ENCODE measurements around the gene CASTOR1. TPM values are rescaled to one million over a fixed set of nuclear protein-coding genes. Genes with fewer than 3 reads are reported as not detected.

The CASTOR1 gene
- total RNA-seq, 1 experiment from 2014 or later: 10.6 TPM

DNA sequence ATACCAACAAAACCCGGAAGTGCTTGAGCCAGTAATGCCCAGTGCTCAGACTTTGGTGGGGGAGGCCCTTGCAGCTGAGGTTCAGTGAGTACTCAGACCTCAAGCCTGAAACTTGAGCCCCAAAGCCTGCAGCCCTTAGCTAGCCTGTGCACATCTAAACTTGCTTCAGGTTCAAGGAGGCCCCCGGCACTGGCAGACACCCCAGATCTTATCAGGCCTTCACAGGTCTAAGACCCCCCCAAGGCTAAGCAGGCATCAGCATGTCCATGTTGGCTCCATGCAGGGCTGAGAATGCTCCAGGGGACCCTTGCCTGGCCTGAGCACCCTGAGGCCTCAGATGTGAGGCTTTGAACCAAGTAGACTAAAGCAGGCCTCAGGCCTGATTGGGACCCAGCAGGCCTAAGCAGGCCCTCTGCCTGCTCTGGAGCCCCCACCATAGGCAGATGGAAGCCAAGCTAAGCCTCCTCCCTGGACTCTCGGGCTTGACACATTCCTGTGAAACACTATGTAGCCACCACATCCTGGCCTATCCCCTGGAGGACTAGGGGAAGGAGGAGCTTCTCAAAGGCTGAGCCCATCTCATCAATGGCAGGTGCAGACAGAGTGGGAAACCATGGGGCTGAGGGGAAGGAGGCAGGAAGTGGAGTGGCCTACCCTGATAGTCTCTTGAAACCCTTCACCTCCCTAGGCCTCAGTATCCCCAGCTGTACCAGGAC is 1.2 kb upstream of the CASTOR1 start:
- Histone ChIP-seq H3K9me2 (ENCODE audit: insufficient read depth) (no peaks in the 10 kb centered on the region), H4K20me1 (ENCODE audit: insufficient read depth) (no peaks in the 10 kb centered on the region), H3K9me3 (ENCODE audit: insufficient read depth, low read depth) (no peaks in the 10 kb centered on the region), H3K36me3 (ENCODE audit: low read depth) (no peaks in the 10 kb centered on the region), H3K4me2 (peak overlapping the region; percentile 94), H3K27me3 (ENCODE audit: insufficient read depth, low read depth) (no peaks in the 10 kb centered on the region), H3K4me1 (replicated peaks; ENCODE audit: insufficient read depth) (peaks cover 32% of the 10 kb centered on the region), H3F3A (ENCODE audit: insufficient read depth, low read depth) (peaks cover 40% of the 10 kb centered on the region), H2AFZ (no peak overlapping the region), H3K4me3 (no peak overlapping the region; the same call in 1 of the 2 replicates), H3K27ac (peak overlapping the region; percentile 44), H3K79me2 (ENCODE audit: low read depth) (no peaks in the 10 kb centered on the region)
- peak in 1 of 2 experiments; percentile 71 for DNase-seq
- BruUV-seq (replicated peaks): no TSS peak
- POLR2A ChIA-PET (ENCODE audit: unreplicated experiment): interaction anchor here (0.5 to 1.0 kb wide), 5 partner anchors 23 to 401 kb away, joined by 3 to 7 read pairs (median 6); no protein-coding TSS in a partner anchor
- TF ChIP-seq, protein P1, sequence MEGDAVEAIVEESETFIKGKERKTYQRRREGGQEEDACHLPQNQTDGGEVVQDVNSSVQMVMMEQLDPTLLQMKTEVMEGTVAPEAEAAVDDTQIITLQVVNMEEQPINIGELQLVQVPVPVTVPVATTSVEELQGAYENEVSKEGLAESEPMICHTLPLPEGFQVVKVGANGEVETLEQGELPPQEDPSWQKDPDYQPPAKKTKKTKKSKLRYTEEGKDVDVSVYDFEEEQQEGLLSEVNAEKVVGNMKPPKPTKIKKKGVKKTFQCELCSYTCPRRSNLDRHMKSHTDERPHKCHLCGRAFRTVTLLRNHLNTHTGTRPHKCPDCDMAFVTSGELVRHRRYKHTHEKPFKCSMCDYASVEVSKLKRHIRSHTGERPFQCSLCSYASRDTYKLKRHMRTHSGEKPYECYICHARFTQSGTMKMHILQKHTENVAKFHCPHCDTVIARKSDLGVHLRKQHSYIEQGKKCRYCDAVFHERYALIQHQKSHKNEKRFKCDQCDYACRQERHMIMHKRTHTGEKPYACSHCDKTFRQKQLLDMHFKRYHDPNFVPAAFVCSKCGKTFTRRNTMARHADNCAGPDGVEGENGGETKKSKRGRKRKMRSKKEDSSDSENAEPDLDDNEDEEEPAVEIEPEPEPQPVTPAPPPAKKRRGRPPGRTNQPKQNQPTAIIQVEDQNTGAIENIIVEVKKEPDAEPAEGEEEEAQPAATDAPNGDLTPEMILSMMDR (conservative IDR thresholded peaks at IDR 0.05): no peak
- TF ChIP-seq EZH2 (IDR thresholded peaks at IDR 0.05; ENCODE audit: low read depth): no peak
- CTCF ChIA-PET: interaction anchor here (1.3 to 1.8 kb wide), 2 partner anchors 8 to 136 kb away, joined by 4 to 8 read pairs; no protein-coding TSS in a partner anchor
- intact Hi-C loops (cut with micrococcal nuclease; ENCODE audit: unreplicated experiment): loop anchor here (1.0 to 2.0 kb wide), 2 partner anchors 12 to 22 kb away; no protein-coding TSS in a partner anchor

DNA sequence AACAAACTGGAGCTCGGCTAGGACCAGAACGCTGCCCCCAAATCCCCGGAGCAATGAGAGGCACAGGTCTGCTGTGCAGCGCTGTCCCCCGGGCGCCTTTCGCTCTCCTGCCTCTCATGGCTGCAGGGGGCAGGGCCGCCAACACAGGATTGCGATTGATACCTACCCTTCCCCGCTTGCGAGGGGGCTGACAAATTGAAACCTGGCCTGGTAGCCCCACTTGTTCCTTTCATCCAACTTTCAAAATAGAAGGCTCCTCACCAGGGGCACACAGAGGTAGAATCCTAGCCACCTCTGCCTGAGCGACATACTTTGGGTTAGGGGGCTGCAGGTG is 642 bp upstream of the CASTOR1 start:
- H3F3A ChIP-seq (ENCODE audit: insufficient read depth, low read depth): peaks cover 40% of the 10 kb centered on the region
- H3K9me2 ChIP-seq (ENCODE audit: insufficient read depth): no peaks in the 10 kb centered on the region
- no peak for DNase-seq
- no peaks in the 10 kb centered on the region for H3K79me2 ChIP-seq (ENCODE audit: low read depth)
- no TSS peak for BruUV-seq (replicated peaks)
- H3K27ac ChIP-seq: peak overlapping the region; percentile 44
- TF ChIP-seq, protein P1 (conservative IDR thresholded peaks at IDR 0.05): no peak
- no peak for TF ChIP-seq EZH2 (IDR thresholded peaks at IDR 0.05; ENCODE audit: low read depth)
- peak overlapping the region; percentile 94 for H3K4me2 ChIP-seq
- no peaks in the 10 kb centered on the region for H3K27me3 ChIP-seq (ENCODE audit: insufficient read depth, low read depth)
- intact Hi-C loops (cut with micrococcal nuclease; ENCODE audit: unreplicated experiment): loop anchor here (2.0 kb wide), 3 partner anchors 23 to 195 kb away; partner anchors contain the start of genes CCDC157 and SF3A1
- peak overlapping the region; percentile 87; the same call in 1 of the 2 replicates for H3K4me3 ChIP-seq
- CTCF ChIA-PET: interaction anchor here (1.3 to 1.8 kb wide), 2 partner anchors 8 to 137 kb away, joined by 4 to 8 read pairs; no protein-coding TSS in a partner anchor
- H3K36me3 ChIP-seq (ENCODE audit: low read depth): no peaks in the 10 kb centered on the region
- H3K4me1 ChIP-seq (replicated peaks; ENCODE audit: insufficient read depth): peaks cover 32% of the 10 kb centered on the region
- POLR2A ChIA-PET (ENCODE audit: unreplicated experiment): interaction anchor here (0.6 kb wide), 1 partner anchor 24 kb away, joined by 4 read pairs; no protein-coding TSS in a partner anchor
- H3K9me3 ChIP-seq (ENCODE audit: insufficient read depth, low read depth): no peaks in the 10 kb centered on the region
- no peaks in the 10 kb centered on the region for H4K20me1 ChIP-seq (ENCODE audit: insufficient read depth)
- H2AFZ ChIP-seq: no peak overlapping the region

DNA sequence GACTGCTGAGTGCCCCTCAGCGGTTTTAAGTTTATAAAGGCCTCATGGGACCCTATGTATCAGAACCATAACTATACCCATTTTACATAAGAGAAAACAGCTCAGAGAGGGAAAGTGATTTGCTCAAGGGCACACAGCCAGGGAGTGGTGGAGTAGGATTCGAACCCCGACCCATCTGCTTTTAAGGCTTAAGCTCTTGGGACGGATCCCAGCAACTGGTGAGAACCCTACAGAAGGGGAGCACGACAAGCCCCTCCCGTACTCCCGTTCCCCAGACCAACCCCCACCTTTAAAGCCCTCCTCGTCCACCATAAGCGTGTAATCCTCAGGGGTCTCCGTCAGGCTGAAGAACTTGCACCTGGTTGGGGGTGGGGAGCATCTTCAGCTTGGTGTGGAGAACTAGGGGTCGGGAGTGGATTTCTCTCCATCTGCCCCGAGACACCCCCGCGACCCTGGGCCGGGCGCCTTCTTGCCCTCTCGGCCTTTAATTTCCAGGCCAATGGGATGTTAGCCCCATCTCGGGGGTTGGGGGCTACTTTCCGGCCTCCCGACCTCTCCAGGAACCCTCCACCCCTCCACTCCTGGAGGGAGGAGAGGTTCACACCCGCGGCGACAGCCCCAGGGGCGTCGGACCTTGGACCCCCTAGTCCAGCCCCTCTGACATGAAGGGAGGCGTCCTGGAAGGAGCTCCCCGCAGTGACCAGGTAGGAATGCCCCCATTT is 725 bp downstream of the CASTOR1 start:
- TSS peak; percentile 30 for BruUV-seq (replicated peaks)
- Histone ChIP-seq H2AFZ (peak overlapping the region; percentile 84), H3F3A (ENCODE audit: insufficient read depth, low read depth) (peaks cover 40% of the 10 kb centered on the region), H3K9me3 (ENCODE audit: insufficient read depth, low read depth) (no peaks in the 10 kb centered on the region), H3K9me2 (ENCODE audit: insufficient read depth) (no peaks in the 10 kb centered on the region), H3K4me1 (replicated peaks; ENCODE audit: insufficient read depth) (peaks cover 32% of the 10 kb centered on the region), H3K4me3 (peak overlapping the region; percentile 87), H3K79me2 (ENCODE audit: low read depth) (no peaks in the 10 kb centered on the region), H3K36me3 (ENCODE audit: low read depth) (no peaks in the 10 kb centered on the region), H3K27me3 (ENCODE audit: insufficient read depth, low read depth) (no peaks in the 10 kb centered on the region), H3K4me2 (peak overlapping the region; percentile 94), H4K20me1 (ENCODE audit: insufficient read depth) (no peaks in the 10 kb centered on the region), H3K27ac (no peak overlapping the region)
- no peak for DNase-seq
- intact Hi-C loops (cut with micrococcal nuclease; ENCODE audit: unreplicated experiment): loop anchor here (1.0 to 2.0 kb wide), 4 partner anchors 39 to 196 kb away; partner anchors contain the start of genes CCDC157, RNF215 and SF3A1
- POLR2A ChIA-PET (ENCODE audit: unreplicated experiment): interaction anchor here (0.5 to 1.0 kb wide), 7 partner anchors 14 to 662 kb away, joined by 3 to 15 read pairs (median 3); partner anchors contain the start of genes RNF215, TBC1D10A and ZMAT5
- CTCF ChIA-PET: interaction anchor here (0.5 to 2.6 kb wide), 27 partner anchors 10 to 274 kb away, joined by 3 to 31 read pairs (median 4); partner anchors contain the start of genes CCDC157, RNF215, SEC14L2 and SF3A1
- TF ChIP-seq EZH2 (IDR thresholded peaks at IDR 0.05; ENCODE audit: low read depth): no peak
- TF ChIP-seq, protein P1 (conservative IDR thresholded peaks at IDR 0.05): no peak

All from PC-9 (cell line).